ENCODE results near the gene GPAT3.
"Not testable (repeated sequence)": the region's sequence is repeated elsewhere in the genome, so short reads cannot be mapped to it uniquely, and the experiment has no call there.

Gene GPAT3

GRCh38 chr4:83503974-83504373 is 31.9 kb upstream of the GPAT3 start:
- H3K4me3 ChIP-seq (ENCODE audit: low read depth, low read length) = no peak overlapping the region
- TF ChIP-seq CTCF (IDR thresholded peaks at IDR 0.05; ENCODE audit: control insufficient read depth, extremely low read depth, insufficient read depth) = no peak
- DNase-seq (ENCODE audit: low read depth) = no peak

- DNase-seq (ENCODE audit: low read depth) = no peak
- H3K4me3 ChIP-seq (ENCODE audit: low read depth, low read length) = no peak overlapping the region
- TF ChIP-seq CTCF (IDR thresholded peaks at IDR 0.05; ENCODE audit: control insufficient read depth, extremely low read depth, insufficient read depth) = no peak
Observed at GRCh38 chr4:83504503-83504902, 31.4 kb upstream of the GPAT3 start.

GRCh38 chr4:83504996-83505395 is 30.9 kb upstream of the GPAT3 start:
- H3K4me3 ChIP-seq (ENCODE audit: low read depth, low read length) = no peak overlapping the region
- no peak for DNase-seq (ENCODE audit: low read depth)
- TF ChIP-seq CTCF (IDR thresholded peaks at IDR 0.05; ENCODE audit: control insufficient read depth, extremely low read depth, insufficient read depth) = no peak

GRCh38 chr4:83509156-83509585 is 26.7 kb upstream of the GPAT3 start:
- DNase-seq (ENCODE audit: low read depth); H3K4me3 ChIP-seq (ENCODE audit: low read depth, low read length): not testable (repeated sequence)
- peak; percentile 82 for TF ChIP-seq CTCF (IDR thresholded peaks at IDR 0.05; ENCODE audit: control insufficient read depth, extremely low read depth, insufficient read depth)

GRCh38 chr4:83510442-83510841 is 25.5 kb upstream of the GPAT3 start:
- no peak for TF ChIP-seq CTCF (IDR thresholded peaks at IDR 0.05; ENCODE audit: control insufficient read depth, extremely low read depth, insufficient read depth)
- no peak for DNase-seq (ENCODE audit: low read depth)
- no peak overlapping the region for H3K4me3 ChIP-seq (ENCODE audit: low read depth, low read length)

- no peak overlapping the region for H3K4me3 ChIP-seq (ENCODE audit: low read depth, low read length)
- DNase-seq (ENCODE audit: low read depth) = no peak
- TF ChIP-seq CTCF (IDR thresholded peaks at IDR 0.05; ENCODE audit: control insufficient read depth, extremely low read depth, insufficient read depth) = no peak
Observed at GRCh38 chr4:83516042-83516772, 19.7 kb upstream of the GPAT3 start.

GRCh38 chr4:83522239-83522638 is 13.7 kb upstream of the GPAT3 start:
- no peak for TF ChIP-seq CTCF (IDR thresholded peaks at IDR 0.05; ENCODE audit: control insufficient read depth, extremely low read depth, insufficient read depth)

More at GRCh38 chr4:83522239-83522638, 13.7 kb upstream of the GPAT3 start:
- no peak overlapping the region for H3K4me3 ChIP-seq (ENCODE audit: low read depth, low read length)
- DNase-seq (ENCODE audit: low read depth) = no peak

All from LNCaP clone FGC (cell line).